NB4 (cell line): ENCODE results near the gene STK32C.

ENCODE experiments used
- CTCF ChIP-seq: IDR thresholded peaks from one replicate; pipeline ENCODE4 v1.5.1; 2012; ENCODE audit warnings: low read depth, low read length
- MAX ChIP-seq: IDR thresholded peaks from 2 replicates; pipeline ENCODE4 v1.6.1; 2011; ENCODE audit warnings: low read depth, low read length
- MYC ChIP-seq: IDR thresholded peaks from 2 replicates; pipeline ENCODE4 v1.6.1; 2011; ENCODE audit warnings: low read depth, low read length
- POLR2A ChIP-seq: IDR thresholded peaks from 2 replicates; pipeline ENCODE4 v1.6.1; 2011; ENCODE audit warnings: mild to moderate bottlenecking; ENCODE audit not compliant: insufficient read length; ENCODE audit errors: extremely low read depth

GRCh38 chr10:132213917-132214316 is 93.8 kb downstream of the STK32C start:
- TF ChIP-seq CTCF (no peak), POLR2A (no peak), MAX (no peak), MYC (no peak)
